ENCODE results near the gene INTS6.

The INTS6 gene

DNA sequence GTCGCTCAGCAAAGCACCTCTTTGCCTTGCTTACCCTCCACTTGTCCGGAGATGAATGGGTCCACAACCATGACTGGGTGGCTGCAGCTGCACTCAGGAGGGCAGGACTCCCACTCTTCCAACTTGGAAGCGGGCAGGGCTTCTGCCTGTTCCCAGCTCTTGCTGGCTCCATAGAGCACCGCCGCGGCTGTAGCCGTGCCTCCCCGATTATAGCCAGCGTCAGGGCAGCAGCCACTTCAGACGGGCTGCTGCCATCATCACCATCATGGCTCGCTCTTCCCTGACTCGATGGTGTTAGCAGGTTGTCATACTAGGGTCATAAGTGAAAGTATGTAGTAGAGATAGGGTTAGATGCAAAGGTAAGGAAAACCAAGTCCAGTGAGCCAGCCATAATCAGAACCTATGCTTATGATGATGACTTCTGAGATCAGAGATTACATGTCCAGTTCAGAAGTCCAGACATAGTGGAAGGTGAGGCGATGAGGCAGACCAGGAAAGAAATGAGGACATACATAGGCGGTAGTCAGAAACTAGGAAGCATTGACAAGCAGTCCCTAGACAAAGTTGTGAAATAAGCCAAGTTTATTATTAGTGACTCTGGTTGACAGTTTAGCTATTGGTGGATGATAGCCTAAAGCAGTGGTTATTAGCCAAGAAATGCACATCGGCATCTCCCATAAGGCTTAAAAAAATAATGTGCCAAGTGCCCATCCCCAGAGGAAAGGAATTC lies 4.4 kb upstream of the INTS6 start:
- H3K27ac ChIP-seq = no peak overlapping the region
- H3K4me3 ChIP-seq = no peak overlapping the region

DNA sequence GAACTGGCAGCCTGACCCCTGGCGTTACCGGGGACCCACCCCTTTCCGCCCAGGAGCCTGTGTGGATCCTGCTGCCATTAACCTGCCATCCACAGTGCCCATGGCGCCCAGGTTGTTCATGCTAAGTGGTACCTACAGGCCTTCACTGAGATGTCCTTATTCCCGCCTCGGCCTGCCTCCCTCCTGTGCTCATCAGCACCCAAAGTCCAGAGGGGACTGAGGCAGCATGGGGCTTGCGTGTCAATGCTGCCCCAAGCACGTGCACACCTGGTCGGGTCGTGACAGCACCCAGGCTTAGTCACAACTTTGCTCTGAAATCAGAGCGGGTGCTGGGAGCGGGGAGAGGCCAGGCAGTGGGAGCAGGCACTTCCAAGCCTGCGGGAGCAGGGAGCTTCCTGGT lies 3.7 kb upstream of the INTS6 start:
- H3K4me3 ChIP-seq = no peak overlapping the region
- H3K27ac ChIP-seq = no peak overlapping the region

DNA sequence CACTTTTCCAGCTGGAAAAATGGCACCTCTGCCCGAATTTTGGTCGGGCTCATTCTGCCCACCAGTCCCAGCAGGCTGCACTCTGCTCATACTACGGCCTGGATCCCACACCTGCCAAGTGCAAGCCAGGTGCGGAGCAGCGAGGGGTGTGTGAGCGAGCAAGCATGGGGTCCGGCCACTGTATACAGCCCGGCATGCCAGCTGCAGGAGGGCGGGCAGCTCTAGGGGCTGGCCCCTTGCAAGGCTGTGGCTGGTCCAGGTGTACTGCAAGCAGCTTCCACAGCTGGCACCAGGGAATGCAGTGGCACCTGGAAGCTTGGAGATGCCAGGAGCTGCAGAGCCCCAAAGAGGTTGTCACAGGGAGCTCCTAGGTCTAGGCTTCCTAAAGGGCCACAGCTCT lies 2.7 kb upstream of the INTS6 start:
- Histone ChIP-seq H3K4me3 (no peak overlapping the region), H3K27ac (peak overlapping the region in 2 of 21 experiments; percentile 23 to 24)

DNA sequence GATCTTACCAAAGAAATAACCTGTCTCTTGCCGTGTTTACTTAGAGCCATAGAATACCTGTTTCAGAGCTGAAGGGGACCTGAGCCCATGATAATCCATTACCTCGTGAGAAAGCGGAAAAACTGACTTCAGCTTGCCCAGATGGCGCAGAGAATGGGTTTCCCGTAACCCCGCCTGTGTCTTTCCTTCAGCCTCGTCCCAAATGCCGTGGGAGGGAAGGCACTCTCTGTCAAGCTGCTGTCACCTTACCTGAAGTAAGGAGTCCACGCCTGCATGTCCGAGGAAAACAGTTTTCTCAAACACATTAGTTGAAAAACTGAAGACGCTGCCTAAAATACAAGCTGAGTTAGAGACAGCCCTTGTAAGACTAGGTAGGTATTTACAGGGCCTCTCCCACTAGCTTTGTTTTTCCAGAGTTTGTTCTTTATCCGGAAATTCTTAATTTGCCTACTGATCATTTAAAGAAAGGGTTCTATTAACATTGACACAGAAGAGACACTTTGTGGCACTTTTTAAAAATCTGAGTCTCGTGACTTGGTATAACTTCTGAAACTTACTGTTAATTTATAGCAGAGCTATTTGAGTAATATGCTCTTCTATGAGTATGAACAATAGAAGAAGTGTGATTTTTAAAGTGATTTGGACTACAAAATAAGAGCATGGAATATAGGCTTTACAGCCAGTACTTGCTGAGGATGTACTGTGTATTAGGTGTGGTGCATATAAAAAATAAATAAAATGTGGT lies 1.3 kb upstream of the INTS6 start:
- Histone ChIP-seq H3K27ac (peak overlapping the region; percentile 86 to 99 (median 96)), H3K4me3 (peak overlapping the region; percentile 40 to 93 (median 62))

DNA sequence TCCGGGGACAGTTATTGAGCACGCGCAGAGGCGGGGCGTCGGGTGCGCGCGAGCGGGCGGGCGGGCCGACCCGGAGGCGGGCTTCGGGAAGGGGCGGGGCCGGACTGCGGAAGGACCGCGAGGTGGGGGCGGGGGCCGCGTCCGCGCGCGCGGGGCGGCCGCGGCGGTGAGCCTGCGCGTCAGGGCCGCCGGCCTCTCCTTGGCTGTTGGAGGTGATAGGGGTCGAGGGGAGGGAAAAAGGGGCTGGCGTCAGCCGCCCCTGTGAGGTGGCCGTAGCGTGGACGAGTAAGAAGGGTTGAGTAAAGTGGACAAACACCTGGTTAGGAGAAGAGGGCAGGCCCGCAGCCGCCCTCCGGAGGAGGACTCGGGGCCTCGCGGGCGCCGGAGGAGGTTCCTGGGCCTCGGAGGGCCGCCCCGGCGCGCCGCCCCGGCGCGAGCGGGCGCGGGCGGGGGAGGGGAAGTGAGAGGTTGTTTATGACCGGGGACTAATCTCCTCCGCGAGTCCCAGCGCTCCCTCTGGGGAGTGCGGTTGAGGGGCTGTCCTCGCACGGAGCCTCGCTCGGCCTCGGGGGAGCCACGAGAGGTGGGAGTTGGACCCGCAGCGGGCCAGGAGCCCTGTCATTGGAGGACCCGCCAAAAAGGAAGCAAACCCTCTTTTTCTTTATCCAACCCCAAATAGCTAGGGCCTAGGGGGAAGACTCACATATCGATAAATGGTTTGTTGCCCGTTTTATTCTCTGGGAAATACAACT lies 547 bp upstream of the INTS6 start:
- peak overlapping the region; percentile 40 to 93 (median 62) for H3K4me3 ChIP-seq
- peak overlapping the region; percentile 86 to 99 (median 96) for H3K27ac ChIP-seq

DNA sequence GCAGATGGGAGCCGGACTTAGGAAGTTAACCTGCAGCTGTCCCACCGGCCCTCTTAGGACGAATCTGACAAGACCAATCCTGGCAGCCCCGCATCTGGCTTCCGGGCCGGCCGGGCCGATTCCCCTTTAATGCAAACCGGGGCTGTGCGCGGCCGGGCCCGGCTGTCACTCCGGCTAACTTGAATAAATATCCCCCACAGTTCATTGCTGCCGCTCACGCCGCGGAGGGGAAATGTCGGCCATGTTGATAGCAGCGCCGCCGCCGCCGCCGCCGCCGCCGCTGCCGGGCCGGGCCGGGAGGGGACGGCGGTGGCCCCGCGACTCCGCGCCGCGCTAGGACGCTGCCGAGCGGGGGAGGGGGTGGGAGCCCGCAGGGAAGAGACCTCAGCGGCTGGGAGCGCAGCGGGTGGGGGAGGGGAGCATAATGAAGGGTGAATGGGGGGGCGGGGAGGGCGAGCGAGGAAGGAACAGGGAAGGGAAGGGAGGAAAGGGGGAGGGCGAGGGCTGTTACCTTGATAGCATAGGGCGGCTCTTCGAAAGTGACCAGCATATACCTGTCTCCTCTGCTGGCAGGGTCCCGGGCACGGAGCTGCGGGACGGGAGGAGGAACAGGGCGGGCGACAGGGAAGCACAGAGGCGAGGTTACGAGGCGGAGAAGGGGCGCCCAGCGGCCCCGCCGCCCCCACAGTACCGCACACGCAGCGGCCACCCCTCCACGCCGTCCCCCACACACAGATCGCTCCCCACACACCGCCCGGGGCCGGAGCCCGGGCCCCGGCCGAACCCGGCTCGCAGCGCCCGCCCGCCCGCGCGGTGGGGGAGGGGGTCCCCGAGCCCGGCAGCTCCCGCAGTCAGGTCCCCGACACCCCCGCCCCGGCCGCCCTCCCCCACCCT lies 1.1 kb downstream of the INTS6 start:
- H3K27ac ChIP-seq = peak overlapping the region; percentile 91 to 100 (median 99)
- peak overlapping the region; percentile 71 to 96 (median 91) for H3K4me3 ChIP-seq

DNA sequence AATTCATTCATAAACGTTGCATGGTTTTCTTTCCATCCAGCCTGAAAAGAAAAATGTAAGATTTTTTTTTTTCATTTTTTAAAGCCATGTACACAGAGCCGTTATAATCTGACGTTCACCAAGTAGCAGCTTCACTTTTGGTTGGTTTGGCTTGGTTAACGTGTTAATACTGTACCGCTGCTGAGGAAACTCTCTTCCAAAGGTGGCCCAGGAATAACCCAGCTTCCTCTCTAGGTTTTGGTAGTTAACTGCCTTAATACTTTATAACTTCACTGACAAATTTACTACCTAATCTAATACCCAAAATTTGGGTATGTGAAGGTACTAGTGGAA lies 1.7 kb downstream of the INTS6 start:
- peak overlapping the region; percentile 71 to 96 (median 91) for H3K4me3 ChIP-seq
- H3K27ac ChIP-seq = peak overlapping the region; percentile 91 to 100 (median 99)

DNA sequence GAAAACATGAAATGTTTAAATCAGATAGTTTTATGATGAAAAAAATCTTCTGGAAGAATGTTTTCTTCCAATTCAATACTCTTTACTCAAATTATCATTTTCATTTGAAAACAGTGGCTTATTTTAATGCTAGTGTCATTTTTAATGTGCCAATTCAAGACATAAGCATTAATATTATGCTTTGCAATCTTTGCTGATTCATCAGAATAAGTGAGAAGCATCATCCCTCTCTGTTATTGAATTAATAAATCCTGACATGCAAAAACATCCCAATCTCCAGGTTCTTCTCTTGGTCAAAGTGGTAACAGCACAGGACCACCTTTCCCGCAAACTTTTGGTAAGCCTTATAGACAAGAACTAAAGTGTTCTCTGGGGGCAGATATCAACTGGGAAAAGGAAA lies 3.8 kb downstream of the INTS6 start:
- Histone ChIP-seq H3K4me3 (no peak overlapping the region), H3K27ac (no peak overlapping the region)

DNA sequence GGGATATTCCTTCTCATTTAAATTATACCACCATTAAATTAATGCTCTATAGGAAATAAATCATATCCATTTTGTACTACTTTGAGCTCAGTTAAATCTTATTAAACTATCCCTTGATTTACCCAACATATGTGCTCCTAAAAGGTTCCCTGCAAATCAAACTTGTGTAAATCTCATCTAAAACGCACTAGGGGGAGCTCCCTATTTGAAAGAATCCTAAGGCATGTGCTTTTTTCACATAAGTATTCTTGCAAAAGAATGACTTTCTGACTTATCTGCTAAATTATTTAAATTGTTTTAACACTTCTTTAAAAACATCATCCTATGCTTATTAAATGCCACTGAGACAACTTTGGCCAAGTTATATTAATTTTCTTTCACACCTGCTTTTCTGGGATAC lies 7.9 kb downstream of the INTS6 start:
- H3K27ac ChIP-seq = no peak overlapping the region
- no peak overlapping the region for H3K4me3 ChIP-seq

DNA sequence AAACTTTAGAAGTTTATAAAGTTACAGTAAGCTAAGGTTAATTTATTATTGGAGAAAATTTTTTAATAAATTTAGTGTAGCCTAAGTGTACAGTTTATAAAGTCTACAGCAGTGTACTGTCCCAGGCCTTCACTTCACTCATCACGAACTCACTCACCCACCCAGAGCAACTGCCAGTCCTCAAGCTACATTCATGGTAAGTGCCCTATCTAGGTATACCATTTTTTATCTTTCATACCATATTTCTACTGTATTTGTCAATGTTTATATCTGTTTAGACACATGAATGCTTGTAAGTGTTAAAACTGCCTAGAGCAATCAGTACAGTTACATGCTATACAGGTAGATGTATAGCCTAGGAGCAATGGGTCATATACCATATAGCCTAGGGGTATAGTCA lies 12.5 kb downstream of the INTS6 start:
- Histone ChIP-seq H3K4me3 (no peak overlapping the region), H3K27ac (no peak overlapping the region)

DNA sequence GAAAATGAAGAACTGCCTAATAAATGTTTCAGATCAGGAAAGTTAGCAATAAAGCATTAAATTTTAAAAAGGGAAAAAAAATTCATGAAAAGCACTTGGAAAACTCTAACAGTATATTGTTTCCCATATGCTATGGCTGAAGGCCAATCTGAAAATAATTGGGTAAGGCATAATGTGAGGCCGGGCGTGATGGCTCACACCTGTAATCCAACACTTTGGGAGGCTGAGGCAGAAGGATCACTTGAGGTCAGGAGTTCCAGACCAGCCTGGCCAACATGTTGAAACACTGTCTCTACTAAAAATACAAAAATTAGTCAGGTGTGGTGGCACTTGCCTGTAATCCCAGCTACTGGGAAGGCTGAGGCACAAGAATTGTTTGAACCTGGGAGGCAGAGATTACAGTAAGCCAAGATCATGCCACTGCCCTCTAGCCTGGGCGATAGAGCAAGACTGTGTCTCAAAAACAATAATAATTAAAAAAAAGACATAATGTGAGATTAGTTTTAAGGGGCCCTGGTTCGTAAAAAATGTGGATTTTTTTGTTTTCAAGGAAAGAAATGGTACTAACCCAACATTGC lies 15.2 kb downstream of the INTS6 start:
- Histone ChIP-seq H3K27ac (no peak overlapping the region), H3K4me3 (no peak overlapping the region)

DNA sequence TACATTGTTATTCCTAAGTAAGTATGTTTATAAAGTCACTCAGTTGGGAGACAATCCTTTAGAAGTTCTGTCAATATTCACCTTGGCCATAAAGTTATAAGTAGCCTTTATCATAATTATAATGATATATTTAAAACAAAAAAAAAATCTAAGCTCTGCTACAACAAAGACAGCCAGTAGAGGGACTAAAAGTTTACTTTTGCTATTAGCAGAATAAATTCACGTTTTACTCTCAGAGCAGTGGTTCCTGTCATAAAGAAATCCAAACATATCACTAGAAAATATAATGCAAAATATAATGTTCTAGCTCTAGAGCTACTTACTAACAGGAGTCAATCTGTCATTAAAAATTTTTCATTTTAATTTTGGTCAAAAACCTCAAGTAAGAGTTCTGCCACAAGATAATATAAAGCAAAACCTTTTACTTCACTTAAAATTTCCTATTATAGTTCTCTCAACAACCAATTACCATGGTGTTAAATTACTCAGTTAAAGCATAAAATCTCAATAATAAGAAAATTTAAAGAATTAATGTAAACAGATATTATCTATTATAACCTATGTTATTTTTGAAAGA lies 17.7 kb downstream of the INTS6 start:
- Histone ChIP-seq H3K27ac (no peak overlapping the region), H3K4me3 (no peak overlapping the region)

DNA sequence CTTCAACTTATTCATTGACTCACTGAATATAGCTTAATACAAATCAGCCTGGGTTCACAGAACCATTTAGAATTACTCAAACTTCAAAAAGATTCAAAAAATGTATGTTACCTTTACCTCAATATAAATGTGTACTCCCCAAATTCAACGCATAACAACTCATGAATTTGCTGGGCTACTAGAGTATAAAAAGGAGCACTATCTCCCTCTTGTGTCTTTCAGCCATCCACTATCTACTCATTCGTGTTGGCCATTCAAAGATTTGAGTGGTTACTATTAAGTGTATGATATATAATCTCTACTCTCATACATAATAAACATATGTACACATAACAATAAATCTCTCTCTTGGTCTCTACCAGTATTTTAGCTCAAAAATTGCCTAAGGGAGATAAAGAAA lies 20.3 kb downstream of the INTS6 start:
- Histone ChIP-seq H3K4me3 (no peak overlapping the region), H3K27ac (no peak overlapping the region)

DNA sequence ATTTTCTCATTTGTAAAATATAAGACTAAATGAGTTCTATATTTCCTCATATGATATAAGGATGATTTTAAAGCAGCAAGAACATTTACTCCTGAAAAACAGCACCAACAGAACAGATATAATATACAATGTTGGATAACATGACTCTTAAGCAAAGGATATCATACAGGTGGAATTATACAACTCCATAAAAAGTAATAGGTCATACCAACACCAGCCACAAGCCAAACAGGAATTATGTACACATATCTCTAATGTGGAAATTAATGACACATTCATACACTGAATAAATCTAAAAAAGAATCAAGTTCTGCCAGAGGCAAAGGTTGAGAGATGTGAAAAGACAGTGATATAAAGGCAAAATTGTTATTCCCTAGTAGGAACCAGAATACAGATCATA lies 25.9 kb downstream of the INTS6 start:
- Histone ChIP-seq H3K27ac (no peak overlapping the region), H3K4me3 (no peak overlapping the region)

DNA sequence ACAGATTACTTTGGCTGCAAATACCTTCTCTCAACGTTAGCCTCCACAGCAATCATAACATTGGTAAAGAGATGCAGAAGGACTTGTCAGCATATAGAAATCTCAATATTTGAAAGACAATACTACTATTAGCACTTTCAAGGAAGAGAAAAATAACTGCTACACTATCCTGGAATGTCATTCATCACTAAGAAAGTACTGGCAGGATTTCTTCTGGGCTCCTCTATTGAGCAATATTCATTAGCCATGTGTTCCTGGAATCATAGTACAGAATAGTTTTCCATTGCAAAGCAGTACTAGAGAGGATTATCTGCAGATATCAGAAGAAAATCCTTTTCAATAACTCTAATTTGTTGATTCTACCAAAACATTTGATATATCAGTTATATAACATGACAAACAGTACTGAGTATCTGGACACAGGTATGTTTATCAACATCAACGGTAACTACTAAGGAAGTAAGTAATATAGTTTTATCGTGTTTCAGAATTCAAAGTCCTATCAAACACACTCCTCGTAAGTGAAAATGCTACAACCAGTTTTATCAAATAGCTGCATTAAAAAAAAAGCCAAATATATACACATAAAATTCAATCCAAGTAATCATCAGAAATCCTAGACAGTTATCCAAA lies 27.3 kb downstream of the INTS6 start:
- Histone ChIP-seq H3K27ac (no peak overlapping the region), H3K4me3 (no peak overlapping the region)

DNA sequence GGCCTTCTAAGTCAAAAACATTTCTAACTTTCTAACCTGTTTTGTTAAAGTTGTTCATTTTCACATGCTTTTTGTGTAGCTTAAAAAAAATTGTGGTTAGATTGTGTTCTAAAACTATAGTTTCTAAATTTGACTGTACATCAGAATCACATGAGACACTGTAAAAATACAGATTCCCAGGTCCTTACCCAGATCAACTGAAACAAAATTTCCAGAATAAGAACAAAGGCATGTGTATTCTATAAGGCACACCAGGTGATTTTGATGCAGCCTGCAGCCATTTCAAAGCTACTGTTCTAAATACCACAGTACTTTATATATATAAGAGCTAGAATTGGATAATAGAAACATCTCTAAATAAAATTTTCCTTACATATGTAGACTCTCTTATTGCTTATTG lies 29.1 kb downstream of the INTS6 start:
- no peak overlapping the region for H3K27ac ChIP-seq
- no peak overlapping the region for H3K4me3 ChIP-seq

DNA sequence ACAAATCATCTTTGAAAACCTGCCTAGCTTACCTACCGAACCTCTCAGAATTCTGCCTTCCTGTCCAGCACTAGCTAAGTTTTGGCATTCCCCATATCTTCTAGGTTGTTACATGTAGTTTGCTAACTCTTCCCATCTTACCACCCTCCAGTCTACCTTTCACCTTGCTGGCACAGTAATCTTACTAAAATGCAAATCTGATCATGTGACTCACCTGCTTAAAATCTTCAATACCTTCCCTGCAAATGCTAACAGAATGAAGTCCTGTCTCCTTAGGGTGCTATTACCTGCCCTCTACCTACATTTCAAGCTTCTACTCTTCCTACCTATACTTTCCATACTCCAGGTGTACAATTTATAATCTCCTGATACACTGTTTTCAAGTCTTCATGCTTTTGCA lies 30.4 kb downstream of the INTS6 start:
- no peak overlapping the region for H3K4me3 ChIP-seq
- no peak overlapping the region for H3K27ac ChIP-seq

DNA sequence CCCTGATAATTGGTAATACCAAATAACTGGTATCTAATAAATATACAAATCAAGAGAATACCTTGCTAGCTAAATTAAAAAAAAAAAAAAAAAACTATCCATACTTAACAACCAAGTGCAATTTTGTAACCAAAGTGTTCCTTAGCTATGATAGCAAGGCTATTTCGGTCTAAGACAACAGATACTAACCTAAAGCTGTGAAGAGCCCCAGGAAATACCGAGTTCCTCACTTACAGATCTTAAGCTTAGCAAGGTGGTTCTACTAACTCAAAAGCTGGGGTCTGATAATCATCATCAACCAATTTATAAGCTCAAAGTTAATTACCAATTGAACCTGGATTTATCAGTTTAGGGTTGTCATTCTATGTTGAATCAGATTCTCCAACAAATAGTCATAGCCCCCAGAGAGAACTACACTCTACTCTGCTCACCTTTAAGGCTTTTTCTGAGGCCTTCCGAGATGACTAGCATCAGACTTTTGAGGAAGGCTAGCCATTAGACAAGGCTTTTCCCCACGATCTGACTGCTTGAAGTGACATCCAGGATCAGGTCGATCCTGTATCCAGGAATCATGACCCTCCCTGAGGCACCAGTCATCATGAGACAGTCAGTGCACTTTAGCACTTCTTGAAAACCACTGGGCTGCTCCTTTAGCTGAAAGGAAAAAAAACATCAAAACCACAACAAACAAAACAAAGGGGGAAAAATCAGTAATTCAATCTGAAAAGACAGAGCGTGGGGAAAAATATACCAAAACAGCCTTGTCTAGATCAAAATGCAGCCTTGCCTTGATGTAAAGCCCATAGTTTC lies 31.9 kb downstream of the INTS6 start:
- no peak overlapping the region for H3K4me3 ChIP-seq
- H3K27ac ChIP-seq = peak overlapping the region in 1 of 21 experiments; percentile 13

Data from skin epidermis (tissue), 12 donors.